Retina (tissue), 1 donor: Measurements from ENCODE around the gene GALNT10.
"Not testable (repeated sequence)": the region's sequence is repeated elsewhere in the genome, so short reads cannot be mapped to it uniquely, and the experiment has no call there.

Experiments used
- DNase-seq: peaks from one replicate; pipeline ENCODE4 v3.0.0-alpha.2; 2016

The GALNT10 gene

DNA sequence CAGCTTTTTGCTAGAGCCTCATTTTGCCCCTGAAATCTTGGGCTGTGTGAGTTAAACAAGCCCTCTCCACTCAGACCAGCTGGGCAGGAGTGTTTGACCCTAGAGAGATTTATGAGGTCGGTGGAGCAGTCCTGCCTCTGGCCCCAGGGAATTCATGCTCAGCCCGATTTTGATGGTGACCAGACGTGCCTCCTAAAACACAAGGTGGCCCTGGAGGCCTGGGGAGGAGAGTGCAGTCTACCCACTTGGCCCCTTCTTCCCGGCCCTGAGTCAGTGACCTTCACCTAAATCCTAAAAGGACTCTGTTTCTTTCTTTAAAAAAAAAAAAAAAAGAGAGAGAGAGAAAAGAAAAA lies 168.7 kb downstream of the GALNT10 start:
- no peak for DNase-seq

DNA sequence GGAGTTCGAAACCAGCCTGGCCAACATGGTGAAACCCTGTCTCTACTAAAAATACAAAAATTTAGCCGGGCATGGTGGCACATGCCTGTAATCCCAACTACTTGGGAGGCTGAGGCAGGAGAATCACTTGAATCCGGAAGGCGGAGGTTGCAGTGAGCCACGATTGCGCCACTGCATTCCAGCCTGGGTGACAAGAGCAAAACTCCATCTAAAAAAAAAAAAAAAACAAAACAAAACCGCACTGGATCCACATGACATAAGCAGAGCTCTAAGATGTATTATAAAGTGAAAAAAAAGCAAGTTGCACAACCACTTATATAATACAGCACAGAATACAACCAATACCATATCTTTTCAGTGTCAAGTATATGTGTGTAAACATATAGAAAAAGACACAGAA lies 169.7 kb downstream of the GALNT10 start:
- DNase-seq: not testable (repeated sequence)

DNA sequence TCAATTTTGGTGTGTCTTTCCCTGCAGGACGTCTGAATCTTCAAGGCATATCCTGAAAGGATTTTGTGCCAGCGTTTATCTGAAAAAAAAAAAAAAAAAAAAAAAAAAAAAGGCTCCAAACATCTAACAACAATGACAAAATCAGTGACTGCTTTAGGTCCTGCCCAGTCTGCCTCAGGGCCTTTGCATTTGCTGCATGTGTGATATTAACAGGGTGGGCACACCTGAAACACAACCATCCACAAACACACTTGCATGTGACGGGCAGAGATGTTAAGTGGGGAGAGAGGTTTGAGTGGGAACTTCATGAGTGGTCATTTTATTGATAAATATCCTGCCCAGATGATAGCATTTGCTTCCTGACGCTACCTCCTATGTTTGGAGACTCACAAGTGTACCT lies 172.9 kb downstream of the GALNT10 start:
- no peak for DNase-seq

DNA sequence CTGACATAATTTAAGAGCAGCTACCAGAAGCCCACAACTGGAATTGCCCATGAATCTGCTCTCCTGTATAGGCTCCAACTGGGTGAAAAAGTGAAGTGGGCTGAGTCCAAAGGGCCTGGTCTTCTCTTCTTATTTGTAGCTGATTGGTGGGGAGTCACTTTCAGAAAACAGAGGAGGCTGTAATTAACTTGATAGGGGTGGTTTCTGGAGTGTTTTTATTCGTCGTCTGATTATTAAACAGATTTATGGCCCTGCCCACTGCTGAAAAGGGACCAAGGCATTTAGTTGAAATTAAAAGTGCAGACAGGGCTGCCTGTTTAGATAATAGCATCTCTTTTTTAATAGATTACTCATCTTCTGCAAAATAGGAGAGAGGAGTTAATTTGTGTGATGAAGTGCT lies 174.2 kb downstream of the GALNT10 start:
- DNase-seq: no peak

DNA sequence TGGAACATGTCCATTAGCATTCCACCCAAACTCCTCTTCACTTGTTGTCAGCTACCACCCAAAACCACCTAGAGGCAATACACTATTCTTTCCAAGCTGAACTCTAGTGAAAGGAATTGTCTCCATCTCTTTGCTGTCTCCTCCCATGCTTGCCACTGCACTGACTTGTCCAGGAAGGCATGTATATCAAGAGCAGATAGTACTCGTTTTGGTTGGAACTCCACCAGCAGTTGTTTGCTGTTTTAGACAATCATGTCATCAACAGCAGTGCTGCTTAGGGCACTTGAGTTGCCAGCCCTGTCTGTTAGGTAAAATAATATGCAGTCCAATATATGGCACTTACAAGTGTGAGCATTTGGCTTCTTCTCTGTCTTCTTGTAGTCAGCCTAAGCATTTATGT lies 175.3 kb downstream of the GALNT10 start:
- no peak for DNase-seq

DNA sequence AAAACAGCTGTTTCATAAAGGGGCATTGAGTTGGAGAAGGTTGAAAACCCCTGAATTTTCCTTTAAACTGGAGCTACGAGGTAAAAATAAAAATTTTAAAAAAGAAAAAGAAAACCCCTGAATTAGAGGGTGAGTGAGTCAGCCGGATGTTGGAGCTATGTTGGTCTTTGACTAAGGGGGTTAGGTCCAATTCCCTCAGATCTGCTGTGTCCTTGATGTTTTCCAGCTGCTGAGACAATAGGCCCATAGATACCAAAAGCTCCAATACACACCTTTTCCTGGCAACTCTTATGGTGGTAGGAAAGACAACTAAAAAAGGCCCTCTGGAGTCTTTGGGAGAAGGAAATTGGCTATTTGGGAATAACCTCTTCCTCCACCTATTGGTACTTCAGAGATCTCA lies 175.8 kb downstream of the GALNT10 start:
- DNase-seq: no peak

DNA sequence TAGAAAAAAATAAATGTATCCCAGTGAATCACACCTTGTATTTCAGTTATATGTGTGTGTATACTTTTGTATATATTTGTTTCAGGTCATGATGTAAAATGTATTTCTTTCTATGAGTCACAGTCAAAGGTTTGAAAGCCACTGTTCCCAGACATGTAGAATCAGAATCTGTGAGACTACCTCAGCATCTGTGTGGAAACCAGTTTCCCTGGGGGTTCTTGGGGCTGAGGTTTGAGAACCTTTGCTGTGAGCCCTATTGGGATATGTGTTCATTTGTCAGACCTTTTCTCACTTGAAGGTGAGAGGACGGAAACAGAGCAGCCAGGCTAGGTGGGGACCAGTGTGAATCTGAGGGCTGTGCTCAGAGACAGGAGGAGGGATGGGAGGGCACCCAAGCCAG lies 176.6 kb downstream of the GALNT10 start:
- no peak for DNase-seq

DNA sequence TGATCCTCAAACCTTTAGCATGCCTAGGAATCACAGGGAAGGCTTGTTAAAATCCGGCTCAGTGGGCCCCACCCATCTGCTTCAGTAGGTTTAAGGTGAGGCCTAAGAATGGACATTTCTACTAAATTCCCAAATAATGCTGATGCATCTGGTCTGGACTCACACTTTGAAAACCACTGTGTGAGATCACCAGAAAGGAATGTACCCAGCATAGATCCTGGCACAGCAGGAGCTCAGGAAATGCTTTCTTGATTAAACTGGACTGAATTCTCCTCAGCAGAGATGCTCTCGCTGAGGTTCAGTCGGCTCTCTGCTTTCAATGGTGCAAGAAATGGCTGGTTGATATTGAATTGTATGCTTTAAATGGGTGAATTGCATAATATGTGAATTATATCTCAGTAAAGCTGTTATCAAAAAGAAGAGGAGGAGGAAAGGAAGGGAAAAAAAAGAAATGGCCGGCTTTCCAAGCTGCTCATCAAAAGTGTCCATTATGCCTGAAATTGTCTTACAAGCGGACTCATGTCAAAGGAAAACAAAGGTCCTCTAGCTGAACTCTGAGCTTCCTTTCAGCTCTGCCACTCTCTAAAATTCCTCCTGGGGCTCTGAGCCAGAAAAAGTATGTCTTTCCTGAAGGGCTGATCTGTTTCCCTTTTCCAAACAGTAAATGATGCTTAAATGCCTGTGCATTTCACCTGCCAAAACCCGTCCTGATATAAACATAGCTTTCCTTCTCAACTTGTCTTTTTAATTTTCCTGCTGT lies 177.7 kb downstream of the GALNT10 start:
- DNase-seq: peak; percentile 66

DNA sequence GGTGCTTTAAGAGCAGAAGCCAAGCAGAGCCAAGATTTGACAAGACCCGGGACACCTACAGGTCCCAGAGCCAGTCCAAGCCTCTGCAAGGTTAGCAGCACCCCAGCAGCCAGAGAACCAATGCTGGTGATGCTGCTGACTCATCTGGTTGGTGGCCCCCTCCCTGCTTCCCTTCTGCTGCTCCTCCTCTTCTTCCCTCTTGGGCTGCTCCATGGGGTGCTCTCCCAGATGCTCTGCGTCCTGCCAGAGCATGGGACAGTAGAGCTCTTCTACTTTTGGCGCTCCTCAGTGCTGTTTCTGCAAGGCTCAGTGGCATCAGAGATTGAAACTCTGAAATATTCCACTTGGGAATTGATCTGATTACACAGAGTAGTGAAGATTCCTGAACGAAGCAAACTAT lies 179.1 kb downstream of the GALNT10 start:
- DNase-seq: no peak

DNA sequence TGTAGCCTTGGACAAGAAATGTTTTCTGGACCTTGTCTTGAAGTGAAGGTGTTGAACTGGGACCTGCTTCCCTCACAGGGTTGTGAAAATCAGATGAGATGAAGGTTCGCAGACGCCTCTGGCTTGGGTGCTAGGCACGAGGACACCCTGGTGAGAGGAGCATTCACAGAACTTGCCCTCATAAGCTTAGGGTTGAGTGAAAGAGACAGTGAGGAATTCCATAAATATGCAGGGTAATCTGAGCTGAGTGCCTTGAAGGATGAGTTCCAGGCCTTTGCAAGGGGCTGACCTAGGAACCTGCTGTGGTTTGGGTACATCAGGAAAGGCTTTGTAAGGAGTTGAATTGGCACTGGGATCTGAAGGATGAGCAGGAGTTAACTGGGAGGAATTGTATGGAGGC lies 179.6 kb downstream of the GALNT10 start:
- no peak for DNase-seq

DNA sequence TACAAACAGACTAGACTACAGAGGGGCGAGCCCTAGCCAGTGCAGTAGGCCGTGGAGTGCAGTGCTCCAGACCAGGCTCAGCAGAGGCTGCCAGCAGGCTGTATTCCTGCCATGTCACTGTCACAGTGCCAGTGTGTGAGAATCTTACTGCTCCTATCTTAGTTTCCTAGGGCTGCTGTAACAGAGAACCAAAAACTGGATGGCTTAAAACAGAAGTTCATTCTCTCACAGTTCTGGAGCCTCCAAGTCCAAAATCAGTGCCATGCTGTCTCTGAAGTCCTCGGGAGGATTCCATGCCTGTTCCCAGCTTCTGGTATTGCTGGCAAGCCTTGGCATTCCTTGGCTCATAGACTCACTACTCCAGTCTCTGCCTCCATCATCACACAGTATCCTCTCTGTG lies 180.3 kb downstream of the GALNT10 start:
- DNase-seq: no peak

DNA sequence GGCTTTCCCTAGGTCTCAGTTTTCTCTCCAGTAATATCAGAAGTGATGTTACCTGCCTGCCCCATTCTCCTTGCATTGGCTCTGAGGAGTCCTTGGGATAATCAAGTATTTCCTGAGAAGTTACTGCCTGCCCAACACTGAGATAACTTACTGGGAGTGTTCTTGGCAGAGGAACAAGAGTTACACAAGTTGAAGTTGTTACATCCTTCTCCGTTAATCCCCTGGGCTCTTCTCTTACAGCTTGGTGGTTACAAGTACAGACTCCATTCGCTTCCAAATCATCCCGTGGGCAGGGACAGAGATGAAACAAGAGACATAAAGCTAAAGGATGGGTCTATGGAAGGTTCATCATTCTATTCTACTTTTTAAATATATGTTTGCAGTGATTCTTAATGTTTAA lies 181.2 kb downstream of the GALNT10 start:
- no peak for DNase-seq

DNA sequence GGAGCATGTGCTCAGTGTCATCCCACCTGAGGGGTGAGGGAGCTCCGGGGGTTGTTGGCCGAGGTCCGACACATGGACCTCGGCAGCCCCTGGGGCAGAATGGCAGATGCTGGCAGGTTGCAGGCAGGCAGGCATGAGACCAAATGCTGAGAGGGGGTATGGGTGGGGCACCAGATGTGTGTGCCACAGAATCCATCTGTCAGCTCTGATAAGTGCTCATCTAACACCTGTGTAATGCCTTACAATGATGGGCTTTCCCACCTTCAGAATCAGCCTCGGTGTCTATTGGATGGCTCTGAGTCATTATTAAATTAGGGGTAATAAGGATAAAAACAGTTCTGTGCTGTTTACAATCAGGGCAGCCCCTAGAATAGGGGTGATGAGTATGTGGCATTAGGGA lies 182.1 kb downstream of the GALNT10 start:
- DNase-seq: no peak

DNA sequence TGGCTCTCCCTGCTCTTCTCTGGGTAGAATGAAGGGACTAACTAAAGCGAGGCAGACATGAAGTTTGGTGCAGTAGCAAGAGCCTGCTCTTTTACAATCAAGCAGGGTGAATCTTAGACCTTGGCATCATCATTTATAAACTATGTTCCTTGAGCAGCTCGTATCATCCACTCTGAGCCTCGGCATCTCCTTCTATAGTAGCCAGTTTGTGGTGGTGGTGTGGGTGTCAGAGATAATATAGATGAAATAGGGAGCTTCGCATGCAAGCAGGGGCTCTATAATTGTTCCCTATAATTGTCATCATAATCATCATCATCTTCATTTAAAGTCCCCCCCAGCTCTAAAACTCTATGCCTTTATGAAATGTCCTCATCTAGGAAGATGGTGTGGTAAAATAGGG lies 182.8 kb downstream of the GALNT10 start:
- no peak for DNase-seq

DNA sequence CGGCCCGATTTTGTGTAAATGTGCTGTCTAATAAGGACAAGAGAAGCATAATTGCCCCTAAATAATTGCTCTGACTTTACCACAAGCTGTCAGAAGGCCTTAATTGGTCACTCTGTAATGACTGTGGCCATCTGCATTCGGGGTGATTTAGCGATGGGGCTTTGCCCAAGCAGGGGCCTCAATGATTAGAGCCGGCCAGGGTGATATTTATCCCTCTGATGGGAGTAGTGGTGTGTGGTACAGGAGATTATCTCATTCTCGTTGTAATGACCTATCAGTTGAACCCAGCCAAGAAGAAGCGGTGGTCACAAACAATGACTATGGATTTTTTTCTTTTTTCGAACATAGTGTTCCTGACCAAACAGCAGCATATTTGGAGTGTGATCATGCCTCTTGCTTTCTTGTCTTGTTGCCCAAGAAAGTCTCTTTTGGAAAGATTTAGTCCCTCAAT lies 183.2 kb downstream of the GALNT10 start:
- peak; percentile 77 for DNase-seq

DNA sequence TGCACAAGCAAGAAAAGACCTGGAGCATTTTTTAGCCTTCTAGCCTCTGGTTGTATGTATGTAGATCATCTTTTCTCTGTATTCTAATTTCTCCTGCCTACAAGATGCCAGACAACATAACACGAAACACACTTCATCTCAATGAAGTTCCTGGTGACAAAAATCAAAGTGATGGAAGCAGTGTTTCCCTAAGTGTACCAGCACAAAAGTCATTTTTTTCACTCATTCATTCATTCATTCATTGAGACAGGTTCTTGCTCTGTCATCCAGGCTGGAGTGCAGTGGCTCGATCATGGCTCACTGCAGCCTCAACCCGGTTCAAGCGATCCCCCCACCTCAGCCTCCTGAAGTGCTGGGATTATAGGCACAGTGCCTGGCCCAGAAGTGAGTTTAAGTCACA lies 183.7 kb downstream of the GALNT10 start:
- no peak for DNase-seq

DNA sequence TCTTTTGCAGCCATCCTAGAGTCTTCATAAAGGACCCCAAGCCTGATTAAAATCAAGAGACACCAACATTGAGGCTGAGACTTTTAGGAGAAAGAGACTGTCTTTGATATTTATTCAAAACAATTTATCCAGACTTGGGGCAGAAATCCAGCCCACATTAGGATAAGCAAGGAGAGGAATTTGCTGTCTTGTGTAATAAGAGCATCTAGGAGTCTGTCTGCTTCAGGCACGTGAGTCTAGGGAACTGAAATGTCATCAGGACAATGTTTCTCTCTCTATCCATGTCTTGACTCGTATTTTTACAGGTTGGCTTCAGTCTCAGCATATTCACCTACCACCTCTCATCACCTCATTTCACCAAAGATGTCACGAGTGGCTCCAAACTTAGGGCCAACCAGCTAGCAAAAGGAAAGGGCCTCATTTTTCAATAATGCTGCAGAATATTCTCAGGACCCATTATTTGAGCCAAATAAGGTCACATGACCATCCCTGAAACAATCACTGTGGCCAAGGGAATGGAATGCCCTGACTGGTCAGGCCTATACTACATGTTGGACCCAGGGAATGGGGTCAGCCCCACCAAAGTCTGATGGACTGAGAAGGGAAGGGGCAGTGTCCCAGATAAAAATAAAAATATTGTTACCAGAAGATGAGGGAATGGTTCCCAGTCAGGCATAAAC lies 184.9 kb downstream of the GALNT10 start:
- no peak for DNase-seq

DNA sequence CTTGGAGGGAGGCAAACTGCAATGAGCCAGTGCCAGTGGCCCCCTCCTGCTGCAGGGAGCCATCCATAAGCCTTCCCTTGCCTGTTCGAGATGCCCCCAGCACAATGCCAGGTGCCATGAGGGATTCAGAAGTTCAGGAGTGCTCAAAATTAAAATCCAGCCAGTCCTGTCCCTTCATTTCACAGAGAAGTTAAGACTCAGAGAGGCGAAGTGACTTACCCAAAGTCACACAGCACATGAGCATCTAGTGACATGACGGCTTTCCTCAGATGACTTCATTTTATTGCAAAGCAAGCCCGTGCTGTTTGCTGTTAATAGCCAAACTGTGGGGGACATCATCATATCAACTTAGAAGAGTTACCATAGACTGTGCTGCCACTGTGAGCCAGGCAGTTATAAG lies 185.9 kb downstream of the GALNT10 start:
- no peak for DNase-seq

DNA sequence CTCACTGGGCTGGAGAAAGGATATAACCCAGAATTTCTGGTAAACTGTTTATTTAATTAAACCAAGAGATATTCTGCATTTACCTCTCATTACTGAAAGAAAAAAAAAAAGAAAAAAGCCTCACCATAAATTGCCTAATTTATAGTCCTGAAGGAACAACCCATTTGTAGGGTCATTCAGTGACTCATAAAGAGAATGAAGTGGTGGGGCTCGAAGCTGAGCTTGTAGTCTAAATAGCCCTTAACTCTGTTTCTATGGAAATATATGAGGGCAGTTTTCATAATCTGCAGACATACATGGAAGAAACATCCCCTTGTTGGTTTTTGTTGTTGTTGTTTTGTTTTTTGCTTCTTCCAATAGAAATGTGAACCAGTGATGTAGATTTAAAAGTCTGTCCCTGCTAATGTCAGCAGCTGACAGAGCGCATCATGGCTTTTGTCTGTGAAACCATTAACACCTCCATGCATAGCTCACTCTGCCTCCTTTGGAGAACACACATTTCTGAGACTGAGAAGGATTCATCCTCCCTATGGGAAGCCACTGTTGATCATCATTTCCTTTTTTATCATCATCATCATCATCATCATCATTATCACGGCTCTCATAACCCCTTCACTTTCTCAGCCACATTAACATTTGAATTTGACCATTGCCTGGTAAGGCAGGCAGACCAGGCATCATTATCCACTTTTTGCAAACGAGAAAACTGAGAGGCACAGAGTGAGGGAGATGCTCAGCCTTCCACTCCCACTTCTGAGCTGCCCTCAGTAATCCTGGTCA lies 187.4 kb downstream of the GALNT10 start:
- DNase-seq: no peak

DNA sequence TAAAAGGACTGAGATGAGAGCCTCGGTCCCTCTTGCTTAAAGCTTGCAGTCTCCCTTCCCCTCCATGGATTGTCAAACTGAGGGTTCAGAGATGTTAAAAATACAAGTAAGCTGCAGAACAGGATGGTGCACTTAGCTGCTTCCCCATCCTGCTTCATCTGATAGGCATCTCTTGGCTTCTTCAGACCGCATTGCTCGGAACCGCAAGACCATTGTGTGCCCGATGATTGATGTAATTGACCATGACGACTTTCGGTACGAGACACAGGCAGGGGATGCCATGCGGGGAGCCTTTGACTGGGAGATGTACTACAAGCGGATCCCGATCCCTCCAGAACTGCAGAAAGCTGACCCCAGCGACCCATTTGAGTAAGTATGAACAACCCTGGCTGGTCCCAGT lies 189.7 kb downstream of the GALNT10 start:
- DNase-seq: no peak

DNA sequence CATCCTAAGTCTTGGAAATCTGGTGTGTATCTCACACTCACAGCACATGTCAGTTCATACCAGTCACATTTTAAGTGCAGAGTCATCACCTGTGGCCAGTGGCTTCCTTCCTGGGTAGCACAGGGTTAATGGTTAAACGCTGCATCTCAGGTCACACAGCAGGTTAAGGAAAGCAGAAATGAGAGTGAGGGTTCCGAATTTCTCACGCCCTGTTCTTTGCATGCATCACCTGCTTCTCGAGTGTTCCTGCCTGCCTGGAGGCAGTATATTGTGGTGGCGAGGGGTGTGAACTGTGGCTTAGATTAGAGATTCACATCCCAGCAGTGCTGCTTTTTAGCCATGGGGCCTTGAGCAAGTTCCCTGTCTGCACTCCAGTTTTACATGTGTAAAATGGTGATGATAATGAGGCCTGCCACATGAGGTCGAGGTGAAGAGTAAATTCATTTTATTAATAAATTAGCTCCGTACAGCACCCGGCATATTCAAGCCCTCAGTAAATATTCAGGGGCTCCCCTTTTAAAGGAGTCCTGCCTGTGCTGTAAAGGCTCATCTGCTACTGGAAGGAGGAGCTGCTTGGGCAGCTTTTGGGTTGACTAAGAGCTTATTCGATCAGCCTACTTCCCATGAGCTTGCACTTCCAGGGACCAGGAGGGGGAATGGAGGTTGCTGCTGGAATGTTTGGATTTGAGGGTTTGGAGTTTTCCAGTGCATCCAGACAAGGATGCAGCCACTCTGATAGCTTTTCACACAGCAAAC lies 194.1 kb downstream of the GALNT10 start:
- DNase-seq: no peak

DNA sequence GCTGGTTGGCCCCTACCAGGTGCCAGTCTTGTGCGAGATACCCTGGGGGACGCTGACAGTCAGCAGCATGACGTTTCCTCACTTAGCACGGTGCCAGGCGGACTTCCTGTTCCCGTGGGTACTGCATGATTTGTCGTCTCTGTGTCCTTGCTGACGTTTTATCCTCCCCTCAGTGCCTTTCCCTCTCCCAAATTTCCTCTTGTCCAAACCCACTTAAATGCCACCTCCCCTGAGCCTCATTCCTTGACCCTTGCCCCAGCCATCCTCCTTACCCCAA lies 194.6 kb downstream of the GALNT10 start:
- DNase-seq: no peak

DNA sequence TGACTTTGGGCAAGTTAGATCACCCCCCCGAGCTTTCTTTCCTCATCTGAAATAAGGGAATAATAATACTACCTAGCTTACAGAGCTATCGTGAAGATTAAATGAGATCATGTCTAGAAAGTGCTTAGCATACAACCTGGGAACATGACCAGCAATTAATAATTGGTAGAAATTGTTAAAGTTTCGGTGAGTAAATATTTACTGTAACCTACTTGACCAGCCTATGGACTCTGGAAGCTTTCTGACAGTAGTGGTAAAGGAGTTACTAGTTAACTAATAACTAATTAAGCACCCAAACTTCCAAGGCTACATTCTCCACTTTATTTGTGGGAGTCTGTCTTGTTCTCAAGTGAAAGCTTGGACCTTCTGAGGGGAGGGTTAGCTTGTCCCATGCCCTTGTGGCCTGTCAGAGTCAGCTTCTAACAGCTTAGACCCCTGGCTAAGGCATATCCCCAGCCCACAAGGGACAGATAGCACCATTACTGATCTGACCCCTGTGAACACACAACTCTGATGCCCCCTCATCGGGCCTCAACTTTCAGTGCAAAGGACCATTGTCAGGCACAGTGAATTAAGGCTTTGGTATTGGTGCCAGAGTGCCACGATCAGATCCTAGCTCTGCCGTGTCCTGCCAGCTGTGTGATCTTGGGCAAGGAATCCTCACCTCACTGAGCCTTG lies 196.6 kb downstream of the GALNT10 start:
- DNase-seq: no peak
